GM23248 (cell line): Measurements from ENCODE around the gene UFD1. TPM values are rescaled to one million over a fixed set of nuclear protein-coding genes. Genes with fewer than 3 reads are reported as not detected.

Experiments
- DNase-seq: peaks from one replicate; pipeline ENCODE4 v3.0.0-alpha.2; 2015
- H2AFZ ChIP-seq: fragments of 200-600 bp; sonication (generic); 2 replicates; pipeline ENCODE4 v1.6.1; 2016; ENCODE audit warnings: antibody characterized with exemption
- H3F3A ChIP-seq: fragments of 200-600 bp; sonication (generic); 2 replicates; pipeline ENCODE4 v1.6.1; 2016; ENCODE audit warnings: mild to moderate bottlenecking, antibody characterized with exemption, mixed run types; ENCODE audit not compliant: insufficient read depth
- H3K27ac ChIP-seq: fragments of 200-600 bp; sonication (generic); 2 replicates; pipeline ENCODE4 v1.5.1; 2016; ENCODE audit warnings: mild to moderate bottlenecking
- H3K27me3 ChIP-seq: fragments of 200-600 bp; sonication (generic); replicated peaks from 2 replicates; pipeline ENCODE4 v1.6.1; 2016; ENCODE audit warnings: mild to moderate bottlenecking; ENCODE audit not compliant: insufficient read depth
- H3K36me3 ChIP-seq: fragments of 200-600 bp; sonication (generic); 2 replicates; pipeline ENCODE4 v1.6.1; 2016; ENCODE audit warnings: low read depth, mild to moderate bottlenecking
- H3K4me1 ChIP-seq: fragments of 200-600 bp; sonication (generic); 2 replicates; pipeline ENCODE4 v1.6.1; 2016; ENCODE audit warnings: mild to moderate bottlenecking; ENCODE audit not compliant: insufficient read depth
- H3K4me2 ChIP-seq: fragments of 200-600 bp; sonication (generic); one replicate; pipeline ENCODE4 v1.6.1; 2016; ENCODE audit warnings: mild to moderate bottlenecking; ENCODE audit not compliant: unreplicated experiment
- H3K4me3 ChIP-seq: fragments of 200-600 bp; sonication (generic); 2 replicates; pipeline ENCODE4 v1.5.1; 2016; ENCODE audit warnings: mild to moderate bottlenecking
- H3K79me2 ChIP-seq: fragments of 200-600 bp; sonication (generic); 2 replicates; pipeline ENCODE4 v1.6.1; 2016; ENCODE audit warnings: mild to moderate bottlenecking; ENCODE audit not compliant: insufficient read depth
- H3K9ac ChIP-seq: fragments of 200-600 bp; sonication (generic); 2 replicates; pipeline ENCODE4 v1.6.1; 2016; ENCODE audit warnings: mild to moderate bottlenecking
- H3K9me2 ChIP-seq: fragments of 200-600 bp; sonication (generic); 2 replicates; pipeline ENCODE4 v1.6.1; 2016; ENCODE audit warnings: mixed run types, mild to moderate bottlenecking, moderate library complexity; ENCODE audit not compliant: insufficient read depth
- H3K9me3 ChIP-seq: fragments of 200-600 bp; sonication (generic); one replicate; pipeline ENCODE4 v1.6.1; 2017; ENCODE audit warnings: low read depth
- H4K20me1 ChIP-seq: fragments of 200-600 bp; sonication (generic); 2 replicates; pipeline ENCODE4 v1.6.0; 2016; ENCODE audit not compliant: insufficient read depth
- EZH2 ChIP-seq: fragments of 200-600 bp; sonication (generic); IDR thresholded peaks from 2 replicates; pipeline ENCODE4 v1.6.1; 2018; ENCODE audit warnings: antibody characterized with exemption, mild to moderate bottlenecking; ENCODE audit not compliant: insufficient read depth, poor library complexity, severe bottlenecking
- EZH2phosphoT487 ChIP-seq: fragments of 200-600 bp; sonication (generic); IDR thresholded peaks from 2 replicates; pipeline ENCODE4 v1.6.1; 2018; ENCODE audit warnings: antibody characterized with exemption, moderate library complexity, mild to moderate bottlenecking, low read depth; ENCODE audit not compliant: insufficient read depth
- WGBS, 2 experiments: methylation state at CpG; one replicate each; pipeline ENCODE4 v1.1.6; 2015 to 2017; ENCODE audit warnings: low lambda C conversion rate in 2 of 2, low coverage in 1 of 2; ENCODE audit errors: missing lambda C conversion rate in 2 of 2; 5-methylcytosine and 5-hydroxymethylcytosine counted together
- in situ Hi-C: fragments of 300-500 bp; cut with MboI; formaldehyde crosslinking; loops from 2 replicates; pipeline ENCODE4 v1.15.0; 2020
- polyA plus RNA-seq: library from polyadenylated mRNA; unstranded; fragments of >200 nt; fragmentation: Nextera tagmentation; extraction: Ambion mirVana; gene quantifications from 2 replicates; pipeline ENCODE4 v1.2.1, GENCODE V29; 2016
- total RNA-seq: library from RNA; depleted of rRNA; stranded (reverse); fragments of >200 nt; shearing (Covaris generic); gene quantifications from 2 replicates; pipeline ENCODE4 v1.2.3, GENCODE V29; 2014

Gene UFD1
- total and polyA plus RNA-seq, 2 experiments from 2014 or later = 55.2 to 117 TPM

DNA sequence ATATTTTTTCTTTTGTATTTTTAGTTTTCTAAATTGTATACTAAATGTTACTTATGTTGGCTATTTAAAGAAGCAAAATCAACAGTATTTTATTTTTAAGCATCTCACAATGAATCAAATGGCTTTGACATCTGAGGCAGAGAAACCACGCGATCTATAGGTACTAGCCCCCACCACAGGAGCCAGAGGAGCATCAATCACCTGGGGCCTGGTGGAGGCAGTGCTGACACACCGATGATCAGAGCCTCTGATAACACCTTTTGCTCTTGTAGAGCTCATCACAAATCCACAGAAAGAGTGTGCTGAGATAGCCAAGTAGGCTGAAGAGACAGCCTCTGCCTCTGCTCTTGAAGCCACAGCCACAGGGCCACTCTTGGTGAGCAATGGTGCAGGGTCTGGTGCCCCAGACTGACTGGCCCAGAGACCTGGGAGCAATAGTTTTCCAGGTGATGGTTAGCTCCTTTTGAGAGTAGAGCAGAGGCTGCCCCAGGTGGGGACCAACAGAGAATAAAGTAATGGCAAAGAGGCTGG is 72.6 kb downstream of the UFD1 start:
- H3K9ac ChIP-seq = no peak overlapping the region
- no peak overlapping the region for H3K4me3 ChIP-seq
- H3K4me1 ChIP-seq = no peaks in the 10 kb centered on the region
- H3K36me3 ChIP-seq = peaks cover 36% of the 10 kb centered on the region
- no peaks in the 10 kb centered on the region for H3K9me3 ChIP-seq
- peaks cover 53% of the 10 kb centered on the region for H3K79me2 ChIP-seq
- no peaks in the 10 kb centered on the region for H3F3A ChIP-seq
- no peaks in the 10 kb centered on the region for H3K27me3 ChIP-seq
- in situ Hi-C loops = no loop called here
- H3K4me2 ChIP-seq = no peak overlapping the region
- no peak for DNase-seq
- H3K27ac ChIP-seq = no peak overlapping the region
- WGBS, 2 experiments = 93 to 97% methylated on average over 3 of the region's 3 CpGs
- H2AFZ ChIP-seq = no peak overlapping the region
- no peaks in the 10 kb centered on the region; the same call in 1 of the 2 replicates for H4K20me1 ChIP-seq
- no peak for TF ChIP-seq EZH2
- TF ChIP-seq EZH2phosphoT487 = no peak
- no peaks in the 10 kb centered on the region for H3K9me2 ChIP-seq

DNA sequence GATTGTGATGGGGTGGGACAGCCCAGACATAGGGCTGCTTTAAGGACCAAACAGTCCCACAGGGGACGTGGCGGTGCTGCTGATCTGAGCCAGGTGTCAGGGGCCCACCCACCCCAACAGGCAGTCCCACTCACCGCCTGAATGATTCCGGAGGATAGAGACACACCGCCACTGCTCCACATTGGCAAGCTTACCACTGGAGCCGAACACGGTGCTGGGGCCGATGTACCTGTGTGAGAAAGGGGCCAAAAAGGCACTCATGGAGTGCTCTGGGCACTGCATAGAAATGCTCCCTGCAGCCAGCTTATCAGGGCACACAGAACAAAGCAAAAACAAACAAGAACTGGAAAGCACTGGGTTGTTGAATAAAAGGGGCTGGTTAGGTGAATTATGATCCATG is 73.3 kb downstream of the UFD1 start:
- Histone ChIP-seq H2AFZ (no peak overlapping the region), H3K27ac (no peak overlapping the region), H3K4me1 (no peaks in the 10 kb centered on the region), H4K20me1 (no peaks in the 10 kb centered on the region; the same call in 1 of the 2 replicates), H3K79me2 (peaks cover 47% of the 10 kb centered on the region), H3K4me2 (no peak overlapping the region), H3K9ac (no peak overlapping the region), H3K27me3 (no peaks in the 10 kb centered on the region), H3K9me2 (no peaks in the 10 kb centered on the region), H3K36me3 (peaks cover 36% of the 10 kb centered on the region), H3F3A (no peaks in the 10 kb centered on the region), H3K9me3 (no peaks in the 10 kb centered on the region), H3K4me3 (no peak overlapping the region)
- DNase-seq = no peak
- 98 to 100% methylated on average over 8 of the region's 8 CpGs for WGBS, 2 experiments
- TF ChIP-seq EZH2 = no peak
- no peak for TF ChIP-seq EZH2phosphoT487
- in situ Hi-C loops = no loop called here

DNA sequence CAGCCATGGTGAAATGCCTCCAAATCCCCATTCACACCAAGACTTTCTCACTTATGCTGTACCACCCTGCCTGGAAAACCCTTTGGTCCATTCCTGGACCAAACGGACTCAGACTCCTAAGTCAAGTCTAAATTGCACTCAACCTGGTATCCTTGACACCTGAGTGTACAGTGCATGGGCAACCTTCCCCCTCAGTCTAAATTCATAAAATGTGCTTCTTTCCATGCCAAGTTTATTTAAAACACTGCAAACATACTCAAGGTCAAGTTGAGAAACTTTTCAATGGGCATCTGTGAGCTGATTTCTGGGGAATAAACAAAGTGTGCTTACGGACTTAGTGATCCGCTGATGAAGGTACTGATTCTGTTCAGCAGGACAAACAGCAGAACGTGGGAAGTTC is 73.9 kb downstream of the UFD1 start:
- Histone ChIP-seq H3K4me2 (no peak overlapping the region), H3F3A (no peaks in the 10 kb centered on the region), H3K4me1 (no peaks in the 10 kb centered on the region), H3K27me3 (no peaks in the 10 kb centered on the region), H3K79me2 (peaks cover 42% of the 10 kb centered on the region), H3K27ac (no peak overlapping the region), H3K9me3 (no peaks in the 10 kb centered on the region), H3K36me3 (peaks cover 36% of the 10 kb centered on the region), H4K20me1 (no peaks in the 10 kb centered on the region), H3K9me2 (no peaks in the 10 kb centered on the region), H3K4me3 (no peak overlapping the region), H3K9ac (no peak overlapping the region), H2AFZ (no peak overlapping the region)
- no peak for TF ChIP-seq EZH2
- no peak for TF ChIP-seq EZH2phosphoT487
- WGBS, 2 experiments = 92 to 94% methylated on average over 4 of the region's 4 CpGs
- no peak for DNase-seq
- in situ Hi-C loops = no loop called here

DNA sequence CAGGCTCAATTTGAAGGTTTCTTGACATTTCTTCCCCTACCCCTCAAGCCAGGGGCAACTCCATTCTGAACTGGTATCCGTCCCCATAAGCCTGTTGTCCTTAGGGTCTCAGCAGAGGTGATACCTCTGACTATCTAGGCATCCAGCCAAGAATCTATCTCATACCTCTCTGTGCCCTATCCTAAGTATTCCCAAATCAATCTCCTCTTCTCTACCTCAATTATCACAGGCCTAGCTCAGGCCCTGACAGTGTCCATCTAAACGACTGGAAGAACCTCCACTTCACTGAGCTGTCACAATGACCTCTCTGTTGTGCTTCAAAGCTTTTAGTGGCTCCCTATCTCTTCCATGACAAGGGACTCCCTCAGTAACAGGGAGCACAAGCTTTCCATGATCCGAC is 74.3 kb downstream of the UFD1 start:
- H3K4me2 ChIP-seq = no peak overlapping the region
- H3K4me1 ChIP-seq = no peaks in the 10 kb centered on the region
- H3K9ac ChIP-seq = no peak overlapping the region
- H3K9me2 ChIP-seq = no peaks in the 10 kb centered on the region
- H2AFZ ChIP-seq = no peak overlapping the region
- H4K20me1 ChIP-seq = no peaks in the 10 kb centered on the region
- H3F3A ChIP-seq = no peaks in the 10 kb centered on the region
- H3K9me3 ChIP-seq = no peaks in the 10 kb centered on the region
- H3K79me2 ChIP-seq = peaks cover 37% of the 10 kb centered on the region
- no peak overlapping the region for H3K4me3 ChIP-seq
- H3K27me3 ChIP-seq = no peaks in the 10 kb centered on the region
- H3K27ac ChIP-seq = no peak overlapping the region
- 92 to 97% methylated on average over 3 of the region's 3 CpGs for WGBS, 2 experiments
- in situ Hi-C loops = no loop called here
- TF ChIP-seq EZH2 (no peak), EZH2phosphoT487 (no peak)
- DNase-seq = no peak
- H3K36me3 ChIP-seq = peaks cover 36% of the 10 kb centered on the region
